Activated gamma-delta T cell (primary cell): ENCODE results near the gene UGT2B7.
"Not testable (repeated sequence)": the region's sequence is repeated elsewhere in the genome, so short reads cannot be mapped to it uniquely, and the experiment has no call there.

Source experiments
- DNase-seq: peaks from one replicate; lab custom pipeline; 2025; lab: John Stamatoyannopoulos, UW
- total RNA-seq, 2 donors: gene quantifications; one replicate each; lab custom pipeline; 2026; lab: John Stamatoyannopoulos, UW

UGT2B7 gene
- total RNA-seq: 0 reads per million in 2 donors

GRCh38 chr4:69096111-69096656 is at the start of gene UGT2B7:
TSS of gene UGT2B7 (plus strand) at chr4:69096474. CDS start at chr4:69096521, 47 bp downstream.
- no peak for DNase-seq

GRCh38 chr4:69049860-69050259 is 46.4 kb upstream of the UGT2B7 start:
- DNase-seq: no peak

- DNase-seq: not testable (repeated sequence)
Observed at GRCh38 chr4:69050853-69051575, 45.3 kb upstream of the UGT2B7 start.

GRCh38 chr4:69051576-69051943 is 44.7 kb upstream of the UGT2B7 start:
- DNase-seq: no peak

DNA sequence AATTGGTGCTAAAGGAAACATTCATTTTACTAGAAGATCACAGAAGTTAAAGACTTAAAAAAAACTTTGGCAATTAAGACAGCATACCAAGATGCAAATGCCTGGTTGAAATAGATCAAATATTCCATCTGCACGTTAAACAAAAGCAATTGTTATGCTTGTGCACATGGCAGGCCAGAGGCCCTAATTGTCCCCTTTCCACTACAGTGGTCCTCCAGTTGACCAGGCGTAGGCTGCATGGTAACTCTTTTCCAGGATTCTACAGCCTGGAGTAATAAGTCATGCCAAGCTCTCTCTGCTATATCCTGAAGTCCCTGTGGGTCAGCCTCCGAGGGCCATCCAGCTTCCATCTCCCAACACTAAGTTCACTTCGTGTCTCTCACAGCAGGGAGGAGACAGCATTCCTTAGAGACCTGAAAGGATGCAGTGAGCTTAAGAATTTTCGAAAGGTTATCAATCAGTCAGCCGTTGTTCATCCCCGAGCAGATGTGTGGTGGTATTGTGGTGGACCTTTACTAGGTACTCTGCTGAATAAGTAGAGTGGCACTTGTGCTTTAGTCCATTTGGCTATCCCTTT is 42.9 kb upstream of the UGT2B7 start:
- not testable (repeated sequence) for DNase-seq

- DNase-seq: not testable (repeated sequence)
Observed at GRCh38 chr4:69054033-69054432, 42.2 kb upstream of the UGT2B7 start.

GRCh38 chr4:69054578-69055200 is 41.6 kb upstream of the UGT2B7 start:
- DNase-seq: no peak

GRCh38 chr4:69056150-69056549 is 40.1 kb upstream of the UGT2B7 start:
- no peak for DNase-seq

- DNase-seq: no peak
Observed at GRCh38 chr4:69056921-69057550, 39.2 kb upstream of the UGT2B7 start.

GRCh38 chr4:69057620-69058409 is 38.5 kb upstream of the UGT2B7 start:
- no peak for DNase-seq

- DNase-seq: no peak
Observed at GRCh38 chr4:69058410-69059059, 37.7 kb upstream of the UGT2B7 start.

GRCh38 chr4:69060651-69061308 is 35.5 kb upstream of the UGT2B7 start:
- no peak for DNase-seq

DNA sequence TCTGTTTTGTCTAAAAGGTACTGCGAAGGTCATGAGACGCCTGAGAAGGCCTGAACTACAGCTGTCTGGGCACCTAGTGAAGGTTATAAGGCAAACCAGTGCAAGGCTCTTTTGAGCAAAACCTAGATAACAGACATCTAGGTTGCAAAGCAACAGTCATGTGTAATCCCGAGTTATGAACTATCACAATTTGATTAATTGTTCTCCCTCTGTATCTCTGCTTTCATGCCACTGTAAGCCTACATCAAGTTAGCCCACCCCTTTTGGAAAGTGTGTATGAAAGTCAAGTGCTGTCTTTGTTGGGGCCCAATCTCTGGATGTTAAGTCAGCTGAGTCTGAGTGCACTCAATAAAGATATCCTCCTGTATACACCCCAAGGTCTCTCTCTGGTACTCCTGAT is 31.9 kb upstream of the UGT2B7 start:
- no peak for DNase-seq

DNA sequence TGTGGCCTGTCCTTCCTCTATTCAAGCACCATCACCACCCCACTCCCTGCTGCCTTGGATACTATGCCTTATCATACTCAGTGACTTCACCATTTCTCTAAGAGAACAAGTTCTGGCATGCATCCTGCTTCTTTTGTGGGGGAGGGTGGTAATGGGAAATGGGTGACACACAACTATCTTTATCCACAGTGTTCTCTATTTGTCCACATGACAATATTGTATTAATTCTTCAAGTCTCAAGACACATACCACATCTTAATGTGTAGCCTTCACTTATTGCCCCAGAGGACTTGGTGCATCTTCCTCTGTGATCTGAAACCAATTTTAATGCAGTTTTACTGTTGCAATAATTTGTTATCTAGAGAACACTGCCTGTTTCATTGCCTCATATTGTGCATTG is 29.3 kb upstream of the UGT2B7 start:
- DNase-seq: no peak

- no peak for DNase-seq
Observed at GRCh38 chr4:69069085-69069484, 27.2 kb upstream of the UGT2B7 start.

DNA sequence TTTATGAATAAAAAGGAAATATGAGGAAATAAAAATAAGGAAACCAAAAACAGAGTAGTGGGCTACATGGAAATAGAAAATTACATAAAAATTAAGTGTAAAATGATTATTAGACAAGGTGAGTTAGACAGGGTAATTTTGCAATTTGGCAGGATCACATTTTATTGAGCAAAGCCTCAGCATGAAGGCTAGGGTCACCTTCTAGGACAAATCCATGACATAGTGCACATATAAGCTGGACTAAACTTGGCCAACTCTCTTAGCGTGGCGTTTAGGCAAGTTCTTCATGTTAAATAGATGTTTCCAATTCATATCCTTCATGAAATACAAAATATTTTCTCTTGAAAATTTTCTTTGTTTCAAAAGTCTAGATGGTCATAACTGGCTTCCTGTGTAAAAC is 25.7 kb upstream of the UGT2B7 start:
- no peak for DNase-seq

- DNase-seq: no peak
Observed at GRCh38 chr4:69071286-69071685, 25.0 kb upstream of the UGT2B7 start.

DNA sequence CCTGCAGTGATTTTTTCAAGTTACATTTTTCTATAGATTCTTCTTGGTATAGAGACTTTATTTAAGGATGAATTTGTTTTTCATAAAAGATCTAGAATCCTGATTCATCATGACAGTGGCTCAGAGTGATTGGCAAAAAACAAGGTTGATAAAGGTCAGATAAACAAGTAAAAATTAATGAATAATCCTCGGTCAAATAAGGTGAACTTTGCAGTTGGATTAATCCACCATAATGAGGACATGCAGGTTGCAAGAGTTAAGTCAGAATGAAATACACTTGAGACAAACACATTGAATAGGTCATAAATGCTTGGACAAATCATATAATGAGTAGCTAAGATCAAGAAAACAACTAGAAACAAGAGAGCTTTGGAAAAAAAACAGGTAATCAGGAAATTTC is 22.9 kb upstream of the UGT2B7 start:
- DNase-seq: no peak

- no peak for DNase-seq
Observed at GRCh38 chr4:69075061-69075792, 21.0 kb upstream of the UGT2B7 start.

DNA sequence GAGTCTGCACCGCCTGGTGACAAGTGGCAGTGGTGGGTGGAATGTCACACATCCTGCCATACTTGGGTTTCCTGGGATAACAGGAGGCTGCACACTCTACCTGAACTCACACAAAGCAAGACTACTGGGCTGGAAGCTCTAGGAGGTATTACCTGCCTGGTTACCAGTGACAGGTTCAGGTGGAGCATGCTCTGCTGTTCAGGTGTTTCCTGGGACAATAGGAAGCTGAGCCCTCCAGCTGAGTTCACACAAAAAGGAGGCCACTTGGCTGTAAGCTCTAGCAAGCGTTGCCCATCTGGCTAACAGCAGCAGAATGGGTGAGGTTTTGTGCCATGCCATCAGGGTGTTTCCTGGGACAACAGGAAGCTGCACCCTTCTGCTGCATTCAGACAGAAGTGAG is 17.4 kb upstream of the UGT2B7 start:
- no peak for DNase-seq
